Aorta (tissue), 5 donors: ENCODE data around the gene MYRFL. TPM values are rescaled to one million over a fixed set of nuclear protein-coding genes. Genes with fewer than 3 reads are reported as not detected.

Source experiments
- ATAC-seq: fragments of 200-7000 bp; cut with Tn5 transposase; one replicate; pipeline ENCODE4 v1.9.1; 2022; ENCODE audit warnings: moderate library complexity; ENCODE audit not compliant: low FRiP score
- DNase-seq, 2 donors: peaks; one replicate each; pipeline ENCODE4 v3.0.0-alpha.2; 2020
- H3K27ac ChIP-seq, 2 donors: one replicate each; pipeline ENCODE4 v1.5.1; 2013; ENCODE audit warnings: low read length in 2 of 2, mild to moderate bottlenecking in 2 of 2, moderate library complexity in 2 of 2, control low read depth in 1 of 2, inconsistent platforms in 1 of 2, low read depth in 1 of 2
- H3K27me3 ChIP-seq, 2 donors: one replicate each; pipeline ENCODE4 v1.6.1; 2013; ENCODE audit warnings: control low read depth in 1 of 2, low read length in 1 of 2, mild to moderate bottlenecking in 1 of 2, moderate library complexity in 1 of 2; ENCODE audit not compliant: insufficient read depth in 2 of 2, control insufficient read depth in 1 of 2
- H3K36me3 ChIP-seq, 2 donors: one replicate each; pipeline ENCODE4 v1.6.1; 2013; ENCODE audit warnings: control low read depth in 1 of 2, low read length in 1 of 2, mild to moderate bottlenecking in 1 of 2; ENCODE audit not compliant: insufficient read depth in 2 of 2, control insufficient read depth in 1 of 2
- H3K4me1 ChIP-seq, 2 donors: one replicate each; pipeline ENCODE4 v1.6.1; 2013; ENCODE audit warnings: low read length in 2 of 2, control low read depth in 1 of 2, mild to moderate bottlenecking in 1 of 2, moderate library complexity in 1 of 2; ENCODE audit not compliant: insufficient read depth in 2 of 2, control insufficient read depth in 1 of 2
- H3K4me3 ChIP-seq, 2 donors: one replicate each; pipeline ENCODE4 v1.5.1; 2013; ENCODE audit warnings: low read length in 2 of 2, control low read depth in 1 of 2, mild to moderate bottlenecking in 1 of 2
- H3K9me3 ChIP-seq: one replicate; pipeline ENCODE4 v1.6.1; 2013; ENCODE audit warnings: mild to moderate bottlenecking, low read length; ENCODE audit not compliant: control insufficient read depth
- WGBS, 2 donors: extraction: QIAGEN DNeasy Blood & Tissue Kit; methylation state at CpG; one replicate each; pipeline ENCODE4 v1.1.7; 2013; 5-methylcytosine and 5-hydroxymethylcytosine counted together
- intact Hi-C, 2 donors: fragments of 100-400 bp; cut with DNase I; formaldehyde crosslinking; loops; one replicate each; pipeline versions ENCODE4 v1.14.2 to v1.15.0; 2022
- polyA plus RNA-seq, 2 donors: library from polyadenylated mRNA; stranded (reverse); fragments of 200-250 nt; gene quantifications; one replicate each; pipeline ENCODE4 v1.2.3, GENCODE V29; 2013
- total RNA-seq, 2 donors: library from RNA; stranded (reverse); fragmentation: NEBNext Ultra II Directional; extraction: Animal tissue kit (Norgen Biotek cat#: 25700); gene quantifications; one replicate each; pipeline ENCODE4 v1.2.1, GENCODE V29; 2021
- donor health status: healthy with polysubstance abuse.
- donor health status: Bipolar disorder and iron deficiency.
- donor health status: DM: no; HTN: no; CAD: no.
- donor health status: DM: no; HTN: no; CAD: no.
- donor health status: DM: yes; HTN: yes; CAD: no.

Gene MYRFL
- total and polyA plus RNA-seq, 4 donors, result 0.36 to 3.1 (median 0.58) TPM

DNA sequence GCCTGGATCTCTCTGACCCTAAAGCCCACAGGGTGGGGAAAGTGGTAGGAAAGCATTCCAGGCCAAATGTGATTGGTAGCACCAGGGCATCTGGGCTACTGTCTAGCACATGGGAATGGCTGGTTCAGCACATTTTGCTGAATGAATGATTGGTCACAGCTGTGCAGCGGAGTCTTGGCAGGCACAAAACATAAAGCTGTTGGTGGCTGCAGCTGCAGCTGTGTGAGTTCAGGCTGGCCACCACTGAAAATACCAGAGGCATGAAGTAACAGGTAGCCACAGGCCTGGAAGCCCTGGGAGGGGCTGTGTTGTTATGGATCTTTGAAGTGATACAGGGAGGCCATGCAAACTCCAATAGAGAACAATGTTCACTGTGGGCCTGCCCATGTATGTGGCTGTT lies 72.7 kb downstream of the MYRFL start:
- no peak for DNase-seq
- no peaks in the 10 kb centered on the region for H3K4me1 ChIP-seq
- intact Hi-C loops, result loop anchor here (5.0 to 10.0 kb wide), 2 partner anchors 467 to 680 kb away; partner anchors contain the start of gene KCNMB4 (in 1 of the 2)
- H3K4me3 ChIP-seq, result no peak overlapping the region
- no peaks in the 10 kb centered on the region for H3K9me3 ChIP-seq
- H3K27me3 ChIP-seq, result no peaks in the 10 kb centered on the region
- H3K27ac ChIP-seq, result no peak overlapping the region
- ATAC-seq, result no peak
- no peaks in the 10 kb centered on the region for H3K36me3 ChIP-seq
- WGBS, 2 donors, result 59 to 66% methylated on average over 1 of the region's 1 CpG

DNA sequence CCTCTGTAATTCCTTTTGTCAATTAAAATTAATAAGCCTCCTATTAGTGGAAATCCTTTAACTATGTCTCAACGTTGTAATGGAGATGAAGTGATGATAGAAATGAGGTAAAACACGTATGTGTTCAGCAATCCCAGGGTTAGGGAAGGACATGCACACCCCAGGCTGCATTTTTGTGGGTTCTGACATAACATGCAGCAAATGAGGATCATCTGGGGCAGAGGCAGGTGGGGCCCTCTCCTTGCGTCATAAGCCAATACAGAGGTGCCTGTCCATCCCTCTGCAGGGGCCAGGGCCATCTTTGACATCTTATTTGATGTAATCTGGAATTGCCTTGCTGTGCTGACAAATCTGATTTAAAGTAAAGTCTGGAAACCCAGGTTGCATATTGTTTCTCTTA lies 73.2 kb downstream of the MYRFL start:
- 72 to 75% methylated on average over 3 of the region's 3 CpGs for WGBS, 2 donors
- intact Hi-C loops, result loop anchor here (5.0 to 10.0 kb wide), 2 partner anchors 467 to 679 kb away; partner anchors contain the start of gene KCNMB4 (in 1 of the 2)
- DNase-seq (no peak), ATAC-seq (no peak)
- no peak overlapping the region for H3K4me3 ChIP-seq
- no peaks in the 10 kb centered on the region for H3K4me1 ChIP-seq
- H3K27me3 ChIP-seq, result no peaks in the 10 kb centered on the region
- no peak overlapping the region for H3K27ac ChIP-seq
- no peaks in the 10 kb centered on the region for H3K9me3 ChIP-seq
- H3K36me3 ChIP-seq, result no peaks in the 10 kb centered on the region

DNA sequence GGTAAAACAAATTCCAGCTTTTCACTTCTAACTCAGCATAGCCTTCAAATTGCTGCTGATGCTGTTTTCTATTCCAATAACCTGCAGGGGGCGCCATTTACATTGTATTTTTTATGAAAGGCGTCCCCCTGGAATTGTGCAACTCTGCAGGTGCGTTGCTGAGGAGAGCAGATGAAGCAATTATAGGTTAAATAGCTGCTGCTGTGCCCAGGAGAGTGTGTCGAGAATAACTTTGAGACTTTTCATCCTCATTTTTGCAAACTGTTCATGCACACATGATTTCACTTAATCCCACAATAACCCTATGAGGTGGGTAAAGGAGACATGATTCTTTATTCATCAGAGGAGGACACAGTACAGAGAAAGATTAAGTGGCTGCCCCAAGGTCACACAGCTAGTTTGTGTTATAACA lies 75.7 kb downstream of the MYRFL start:
- Histone ChIP-seq H3K27ac (no peak overlapping the region), H3K4me3 (no peak overlapping the region), H3K27me3 (no peaks in the 10 kb centered on the region), H3K4me1 (peaks cover 0 to 2% of the 10 kb centered on the region in 2 donors), H3K36me3 (no peaks in the 10 kb centered on the region), H3K9me3 (no peaks in the 10 kb centered on the region)
- ATAC-seq (peak; percentile 67), DNase-seq (peak; percentile 66 to 79)
- WGBS, 2 donors, result 1% methylated on average over 4 of the region's 4 CpGs
- intact Hi-C loops, result loop anchor here in 1 of 2 donors (2.0 to 10.0 kb wide), 3 partner anchors 88 to 464 kb away; partner anchors contain the start of gene KCNMB4

DNA sequence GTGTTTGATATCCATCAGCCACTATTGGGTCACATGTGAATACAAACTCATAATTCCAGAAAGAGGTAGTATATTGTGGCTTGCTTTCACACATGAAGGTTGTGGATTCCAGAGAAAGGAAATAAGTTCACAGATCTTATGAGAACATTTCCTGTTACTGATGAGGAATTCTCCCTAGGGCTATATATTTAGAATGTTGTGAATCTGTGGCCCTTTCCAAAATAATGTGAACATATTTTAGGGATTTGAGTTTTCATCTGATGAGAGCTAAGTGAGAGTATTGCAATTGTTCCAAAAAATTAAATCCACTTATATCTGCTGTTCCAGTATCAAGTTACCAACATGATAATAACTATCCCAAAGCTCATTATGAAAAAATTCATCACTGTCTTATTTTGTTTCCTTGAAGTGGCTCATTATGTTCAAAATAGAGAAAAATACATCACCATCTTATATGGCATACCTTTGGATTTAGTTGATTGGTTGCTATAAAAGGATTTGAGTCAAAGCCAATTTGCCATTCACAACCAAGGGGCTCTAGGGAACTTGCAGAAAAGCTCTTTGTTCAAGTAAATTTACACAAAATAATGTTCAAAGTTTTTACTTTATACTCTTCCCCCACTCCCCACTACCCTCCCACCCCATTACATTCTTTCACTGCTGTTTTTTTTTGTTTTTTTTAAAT lies 76.3 kb downstream of the MYRFL start:
- Histone ChIP-seq H3K27me3 (no peaks in the 10 kb centered on the region), H3K9me3 (no peaks in the 10 kb centered on the region), H3K27ac (no peak overlapping the region), H3K4me1 (peaks cover 0 to 2% of the 10 kb centered on the region in 2 donors), H3K4me3 (no peak overlapping the region), H3K36me3 (no peaks in the 10 kb centered on the region)
- DNase-seq, result no peak
- no peak for ATAC-seq
- intact Hi-C loops, result loop anchor here in 1 of 2 donors (2.0 to 10.0 kb wide), 3 partner anchors 87 to 463 kb away; partner anchors contain the start of gene KCNMB4

DNA sequence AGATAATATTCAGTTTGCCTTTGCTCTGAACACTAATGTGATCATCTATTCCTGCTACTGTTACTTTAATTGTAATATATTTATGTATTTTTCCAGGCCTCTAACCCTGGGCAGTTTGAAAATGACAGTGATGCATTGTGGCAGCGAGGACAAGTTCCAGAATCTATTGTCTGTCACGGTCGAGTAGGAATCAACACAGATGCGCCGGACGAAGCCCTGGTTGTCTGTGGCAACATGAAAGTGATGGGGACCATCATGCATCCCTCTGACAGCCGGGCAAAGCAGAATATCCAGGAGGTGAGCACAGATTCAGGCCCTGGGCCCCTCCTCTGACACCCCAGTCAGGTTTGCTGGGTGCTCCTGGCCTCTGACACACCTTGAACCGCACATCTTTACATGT lies 78.5 kb downstream of the MYRFL start:
- 90 to 93% methylated on average over 8 of the region's 8 CpGs for WGBS, 2 donors
- Histone ChIP-seq H3K4me1 (peaks cover 0 to 2% of the 10 kb centered on the region in 2 donors), H3K9me3 (no peaks in the 10 kb centered on the region), H3K27ac (no peak overlapping the region), H3K4me3 (no peak overlapping the region), H3K27me3 (no peaks in the 10 kb centered on the region), H3K36me3 (no peaks in the 10 kb centered on the region)
- ATAC-seq (no peak), DNase-seq (no peak)
- intact Hi-C loops, result loop anchor here in 1 of 2 donors (5.0 to 10.0 kb wide), 2 partner anchors 349 to 461 kb away; partner anchors contain the start of gene KCNMB4

DNA sequence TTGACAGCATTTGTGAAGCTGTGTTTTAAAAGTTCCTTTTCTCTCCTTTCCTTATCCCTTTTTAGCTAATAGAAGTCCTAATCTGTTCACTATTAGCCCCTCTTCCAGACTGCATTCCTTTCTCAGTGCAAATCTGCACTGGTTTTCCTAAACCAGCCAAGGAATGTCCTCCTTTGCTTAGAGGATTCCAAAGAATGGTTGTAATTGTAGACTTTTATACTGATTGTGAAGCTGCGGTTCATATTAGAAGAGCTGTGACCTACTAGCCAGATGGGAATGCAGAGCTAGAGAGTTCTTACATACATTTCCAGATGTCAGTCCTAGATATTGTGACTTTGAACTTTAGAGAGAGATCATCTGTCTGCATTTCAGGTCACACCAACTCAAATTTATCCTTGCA lies 79.8 kb downstream of the MYRFL start:
- ATAC-seq, result peak; percentile 26
- Histone ChIP-seq H3K27me3 (no peaks in the 10 kb centered on the region), H3K36me3 (no peaks in the 10 kb centered on the region), H3K9me3 (no peaks in the 10 kb centered on the region), H3K27ac (no peak overlapping the region), H3K4me3 (no peak overlapping the region), H3K4me1 (peaks cover 0 to 2% of the 10 kb centered on the region in 2 donors)
- 2 to 6% methylated on average over 1 of the region's 1 CpG for WGBS, 2 donors
- DNase-seq, result no peak
- intact Hi-C loops, result loop anchor here in 1 of 2 donors (5.0 to 10.0 kb wide), 2 partner anchors 348 to 460 kb away; partner anchors contain the start of gene KCNMB4

DNA sequence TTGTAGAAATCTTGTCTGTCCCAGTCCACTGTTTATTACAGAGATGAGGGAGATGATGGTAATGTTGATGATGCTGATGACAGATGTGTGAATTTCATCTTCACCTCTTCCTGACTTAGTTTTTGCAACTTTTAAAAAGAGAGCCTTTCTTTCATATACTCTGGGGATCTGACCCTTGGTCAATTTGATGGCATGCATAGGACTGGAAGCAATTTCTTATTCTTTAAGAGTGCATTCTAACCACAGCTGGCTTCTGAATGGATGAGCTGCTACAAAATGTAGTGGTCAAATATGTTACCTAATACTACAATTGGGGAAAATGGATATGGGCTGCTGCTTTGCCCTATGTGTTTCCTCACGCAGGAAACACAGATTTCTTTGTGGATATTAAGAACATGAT lies 80.8 kb downstream of the MYRFL start:
- WGBS, 2 donors, result 96 to 99% methylated on average over 1 of the region's 1 CpG
- intact Hi-C loops, result loop anchor here in 1 of 2 donors (10.0 kb wide), 1 partner anchor 459 kb away; the partner anchor contains the start of gene KCNMB4
- ATAC-seq, result no peak

DNA sequence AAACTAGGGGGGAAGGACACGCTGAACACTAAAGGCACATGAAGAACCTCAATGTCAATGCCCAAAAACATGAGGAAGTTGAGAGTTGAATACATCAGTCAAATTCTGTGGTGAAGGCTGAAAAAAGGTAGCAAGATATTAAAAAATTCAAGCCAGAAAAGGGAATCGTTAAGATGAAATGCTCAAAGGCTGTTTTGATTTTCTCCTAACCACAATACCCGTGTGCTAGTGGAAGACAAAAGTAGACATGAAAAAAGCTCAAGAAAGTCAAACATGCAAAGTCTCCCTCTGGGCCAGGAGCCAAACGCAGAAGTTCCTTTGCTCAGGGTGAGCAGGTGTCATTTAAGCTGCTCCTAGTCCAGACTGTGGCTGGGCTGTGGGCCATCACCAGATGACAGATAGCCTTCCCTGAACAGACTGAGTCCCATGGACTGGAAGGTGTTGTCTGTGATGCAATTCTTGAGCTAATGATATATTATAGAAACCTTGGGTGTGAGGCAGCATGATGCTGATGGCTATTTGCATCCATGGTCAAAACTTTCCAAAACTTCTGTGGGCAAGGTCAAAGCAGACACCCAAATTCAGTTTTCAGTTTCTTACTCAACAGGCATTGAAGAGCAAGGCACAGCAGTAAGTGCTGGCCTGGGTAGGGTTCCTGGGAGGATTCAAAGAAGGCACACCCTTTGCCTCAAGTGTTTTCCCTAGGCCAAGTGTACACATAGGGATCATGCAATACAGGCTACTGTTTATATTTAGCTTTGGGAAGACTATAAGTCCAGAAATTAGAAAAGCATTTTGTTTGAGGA lies 81.6 kb downstream of the MYRFL start:
- no peak overlapping the region for H3K4me3 ChIP-seq
- no peak for ATAC-seq
- WGBS, 2 donors, result 74 to 82% methylated on average over 4 of the region's 4 CpGs
- intact Hi-C loops, result loop anchor here in 1 of 2 donors (10.0 kb wide), 1 partner anchor 458 kb away; the partner anchor contains the start of gene KCNMB4
- H3K27ac ChIP-seq, result no peak overlapping the region
- no peaks in the 10 kb centered on the region for H3K27me3 ChIP-seq
- DNase-seq, result no peak
- peaks cover 0 to 2% of the 10 kb centered on the region in 2 donors for H3K4me1 ChIP-seq
- H3K36me3 ChIP-seq, result no peaks in the 10 kb centered on the region
- no peaks in the 10 kb centered on the region for H3K9me3 ChIP-seq

More for the DNA sequence above, 80.8 kb downstream of the MYRFL start:
- Histone ChIP-seq H3K36me3 (no peaks in the 10 kb centered on the region), H3K27me3 (no peaks in the 10 kb centered on the region), H3K4me3 (no peak overlapping the region), H3K9me3 (no peaks in the 10 kb centered on the region), H3K4me1 (peaks cover 0 to 2% of the 10 kb centered on the region in 2 donors), H3K27ac (no peak overlapping the region)
- DNase-seq, result no peak
